A673 (cell line): ENCODE data around the gene TP53BP1. TPM values are rescaled to one million over a fixed set of nuclear protein-coding genes. Genes with fewer than 3 reads are reported as not detected.

ENCODE experiments used
- BruUV-seq: library from RNA; stranded (reverse); fragments of 400-500 nt; replicated peaks from 2 replicates; lab custom pipeline; 2021; lab: Mats Ljungman, UMichigan
- CTCF ChIA-PET: fragments of 300-600 bp; sonication (Branson Sonifier 250); formaldehyde crosslinking; loops from one replicate; lab custom pipeline; 2022; ENCODE audit warnings: antibody characterized with exemption; lab: Charles Lee
- POLR2A ChIA-PET: fragments of 300-600 bp; sonication (Branson Sonifier 250); formaldehyde crosslinking; loops from one replicate; lab custom pipeline; 2022; ENCODE audit warnings: antibody characterized with exemption; ENCODE audit not compliant: low non-redundant PET; lab: Charles Lee
- DNase-seq: peaks from one replicate; pipeline ENCODE4 v3.0.0-alpha.2; 2015; ENCODE audit warnings: low spot score
- H3K27ac ChIP-seq: fragments of 200-600 bp; sonication (generic); 2 replicates; pipeline ENCODE4 v1.5.1; 2016; ENCODE audit warnings: mixed run types, low read depth, mild to moderate bottlenecking, mixed read lengths, antibody characterized with exemption, low read length; ENCODE audit not compliant: poor library complexity, severe bottlenecking
- H3K27me3 ChIP-seq: fragments of 200-600 bp; sonication (generic); replicated peaks from 2 replicates; pipeline ENCODE4 v1.6.1; 2017; ENCODE audit warnings: mixed run types, low read depth, mild to moderate bottlenecking, mixed read lengths, antibody characterized with exemption, low read length; ENCODE audit not compliant: insufficient read depth, poor library complexity
- H3K36me3 ChIP-seq: fragments of 200-600 bp; sonication (generic); 2 replicates; pipeline ENCODE4 v1.6.1; 2016; ENCODE audit warnings: mixed run types, mild to moderate bottlenecking, mixed read lengths, antibody characterized with exemption, low read length; ENCODE audit not compliant: insufficient read depth, poor library complexity, severe bottlenecking
- H3K4me1 ChIP-seq: fragments of 200-600 bp; sonication (generic); 2 replicates; pipeline ENCODE4 v1.6.1; 2017; ENCODE audit warnings: mixed run types, mild to moderate bottlenecking, mixed read lengths, antibody characterized with exemption, low read length; ENCODE audit not compliant: insufficient read depth, poor library complexity, severe bottlenecking
- H3K4me3 ChIP-seq: fragments of 200-600 bp; sonication (generic); 2 replicates; pipeline ENCODE4 v1.5.1; 2016; ENCODE audit warnings: low read depth, mixed run types, mild to moderate bottlenecking, mixed read lengths, low read length; ENCODE audit not compliant: poor library complexity, severe bottlenecking
- H3K9me3 ChIP-seq: fragments of 200-600 bp; sonication (generic); 2 replicates; pipeline ENCODE4 v1.6.1; 2016; ENCODE audit warnings: mixed run types, low read depth, mild to moderate bottlenecking, mixed read lengths, antibody characterized with exemption, low read length; ENCODE audit not compliant: poor library complexity, severe bottlenecking
- EZH2 ChIP-seq: fragments of 200-600 bp; sonication (generic); IDR thresholded peaks from 2 replicates; pipeline ENCODE4 v1.6.1; 2017; ENCODE audit warnings: borderline replicate concordance, low read depth, mild to moderate bottlenecking, mixed read lengths, antibody characterized with exemption, low read length; ENCODE audit not compliant: poor library complexity, severe bottlenecking
- intact Hi-C: fragments of 100-400 bp; cut with micrococcal nuclease; formaldehyde crosslinking; loops from one replicate; pipeline ENCODE4 v1.10.0; 2022; ENCODE audit not compliant: unreplicated experiment
- total RNA-seq: library from RNA; stranded (reverse); gene quantifications from 2 replicates; pipeline ENCODE4 v1.2.3, GENCODE V29; 2021
- TF ChIP-seq, protein P1 (sequence below): fragments of 300-800, 200-600 bp; sonication (generic); conservative IDR thresholded peaks from 2 replicates; pipeline ENCODE4 v1.5.1; 2017; ENCODE audit warnings: low read depth, mild to moderate bottlenecking, antibody characterized with exemption, low read length, moderate library complexity, mixed read lengths

The TP53BP1 gene
- total RNA-seq, 1 experiment from 2014 or later: 66.0 TPM

DNA sequence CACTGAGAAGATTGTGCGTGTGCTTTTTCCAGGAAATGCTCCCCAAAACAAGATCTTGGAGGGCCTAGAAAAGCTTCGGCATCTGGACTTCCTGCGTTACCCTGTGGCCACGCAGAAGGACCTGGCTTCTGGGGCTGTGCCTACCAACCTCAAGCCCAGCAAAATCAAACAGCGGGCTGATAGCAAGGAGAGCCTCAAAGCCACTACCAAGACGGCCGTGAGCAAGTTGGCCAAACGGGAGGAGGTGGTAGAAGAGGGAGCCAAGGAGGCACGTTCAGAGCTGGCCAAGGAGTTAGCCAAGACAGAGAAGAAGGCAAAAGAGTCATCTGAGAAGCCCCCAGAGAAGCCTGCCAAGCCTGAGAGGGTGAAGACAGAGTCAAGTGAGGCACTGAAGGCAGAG is 29.3 kb upstream of the TP53BP1 start:
- TF ChIP-seq EZH2: no peak
- TF ChIP-seq, protein P1, sequence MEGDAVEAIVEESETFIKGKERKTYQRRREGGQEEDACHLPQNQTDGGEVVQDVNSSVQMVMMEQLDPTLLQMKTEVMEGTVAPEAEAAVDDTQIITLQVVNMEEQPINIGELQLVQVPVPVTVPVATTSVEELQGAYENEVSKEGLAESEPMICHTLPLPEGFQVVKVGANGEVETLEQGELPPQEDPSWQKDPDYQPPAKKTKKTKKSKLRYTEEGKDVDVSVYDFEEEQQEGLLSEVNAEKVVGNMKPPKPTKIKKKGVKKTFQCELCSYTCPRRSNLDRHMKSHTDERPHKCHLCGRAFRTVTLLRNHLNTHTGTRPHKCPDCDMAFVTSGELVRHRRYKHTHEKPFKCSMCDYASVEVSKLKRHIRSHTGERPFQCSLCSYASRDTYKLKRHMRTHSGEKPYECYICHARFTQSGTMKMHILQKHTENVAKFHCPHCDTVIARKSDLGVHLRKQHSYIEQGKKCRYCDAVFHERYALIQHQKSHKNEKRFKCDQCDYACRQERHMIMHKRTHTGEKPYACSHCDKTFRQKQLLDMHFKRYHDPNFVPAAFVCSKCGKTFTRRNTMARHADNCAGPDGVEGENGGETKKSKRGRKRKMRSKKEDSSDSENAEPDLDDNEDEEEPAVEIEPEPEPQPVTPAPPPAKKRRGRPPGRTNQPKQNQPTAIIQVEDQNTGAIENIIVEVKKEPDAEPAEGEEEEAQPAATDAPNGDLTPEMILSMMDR: no peak
- no peaks in the 10 kb centered on the region for H3K27me3 ChIP-seq
- H3K9me3 ChIP-seq: no peaks in the 10 kb centered on the region
- DNase-seq: no peak
- H3K36me3 ChIP-seq: peaks cover 64% of the 10 kb centered on the region
- ChIA-PET POLR2A (no interaction called here), CTCF (interaction anchor here (1.0 kb wide), 1 partner anchor 8 kb away, joined by 3 read pairs; no protein-coding TSS in a partner anchor)
- no peak overlapping the region for H3K27ac ChIP-seq
- BruUV-seq: no TSS peak
- intact Hi-C loops: no loop called here
- H3K4me3 ChIP-seq: no peak overlapping the region
- H3K4me1 ChIP-seq: peaks cover 7% of the 10 kb centered on the region

DNA sequence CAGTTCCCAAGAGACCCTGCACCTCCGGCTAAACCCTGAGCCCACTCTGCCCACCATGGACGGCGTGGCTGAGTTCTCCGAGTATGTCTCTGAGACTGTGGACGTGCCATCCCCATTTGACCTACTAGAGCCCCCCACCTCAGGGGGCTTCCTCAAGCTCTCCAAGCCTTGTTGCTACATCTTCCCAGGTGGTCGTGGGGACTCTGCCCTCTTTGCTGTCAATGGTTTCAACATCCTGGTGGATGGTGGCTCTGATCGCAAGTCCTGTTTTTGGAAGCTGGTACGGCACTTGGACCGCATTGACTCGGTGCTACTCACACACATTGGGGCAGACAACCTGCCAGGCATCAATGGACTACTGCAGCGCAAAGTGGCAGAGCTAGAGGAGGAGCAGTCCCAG is 28.5 kb upstream of the TP53BP1 start:
- ChIA-PET POLR2A (no interaction called here), CTCF (no interaction called here)
- Histone ChIP-seq H3K9me3 (no peaks in the 10 kb centered on the region), H3K36me3 (peaks cover 64% of the 10 kb centered on the region), H3K27ac (no peak overlapping the region), H3K4me3 (no peak overlapping the region), H3K27me3 (no peaks in the 10 kb centered on the region), H3K4me1 (peaks cover 15% of the 10 kb centered on the region)
- no peak for DNase-seq
- TF ChIP-seq, protein P1: no peak
- no peak for TF ChIP-seq EZH2
- intact Hi-C loops: no loop called here
- BruUV-seq: no TSS peak

GRCh38 chr15:43520138-43520537 is 27.2 kb upstream of the TP53BP1 start:
- H3K9me3 ChIP-seq: no peaks in the 10 kb centered on the region
- no peak for TF ChIP-seq EZH2
- TF ChIP-seq, protein P1: no peak
- peaks cover 27% of the 10 kb centered on the region for H3K4me1 ChIP-seq
- no peaks in the 10 kb centered on the region for H3K27me3 ChIP-seq
- no peak overlapping the region for H3K4me3 ChIP-seq
- peaks cover 52% of the 10 kb centered on the region for H3K36me3 ChIP-seq
- DNase-seq: no peak
- ChIA-PET POLR2A (no interaction called here), CTCF (no interaction called here)
- no peak overlapping the region for H3K27ac ChIP-seq
- intact Hi-C loops: no loop called here
- BruUV-seq: no TSS peak
